22Rv1 (cell line): ENCODE measurements around the gene PCDH15.
"Not testable (repeated sequence)": the region's sequence is repeated elsewhere in the genome, so short reads cannot be mapped to it uniquely, and the experiment has no call there.

ENCODE experiments used
- H3K27ac ChIP-seq: fragments of 450-650 bp; 2 replicates; pipeline ENCODE4 v1.5.1; 2017
- CTCF ChIP-seq: fragments of 450-650 bp; IDR thresholded peaks from 2 replicates; pipeline ENCODE4 v1.5.1; 2017; ENCODE audit warnings: mild to moderate bottlenecking
- ZFX ChIP-seq: fragments of 450-650 bp; IDR thresholded peaks from 2 replicates; pipeline ENCODE4 v1.6.1; 2017; ENCODE audit warnings: antibody characterized with exemption, borderline replicate concordance

PCDH15 gene

GRCh38 chr10:54441275-54441674 lies 359.8 kb downstream of the PCDH15 start:
- no peak for TF ChIP-seq ZFX
- no peak for TF ChIP-seq CTCF
- no peak overlapping the region for H3K27ac ChIP-seq

- TF ChIP-seq ZFX (no peak), CTCF (no peak)
- H3K27ac ChIP-seq = no peak overlapping the region
Observed at GRCh38 chr10:54434782-54435181, 366.2 kb downstream of the PCDH15 start.

GRCh38 chr10:54415483-54415882 lies 385.5 kb downstream of the PCDH15 start:
- H3K27ac ChIP-seq = no peak overlapping the region
- TF ChIP-seq CTCF = 0 out of 2 replicates have a peak, but pooled peaks have one; percentile 10
- no peak for TF ChIP-seq ZFX

- H3K27ac ChIP-seq = no peak overlapping the region
- TF ChIP-seq ZFX = no peak
- TF ChIP-seq CTCF = peak; percentile 69
Observed at GRCh38 chr10:54402576-54402975, 398.5 kb downstream of the PCDH15 start.

GRCh38 chr10:54396031-54396430 lies 405.0 kb downstream of the PCDH15 start:
- TF ChIP-seq CTCF = no peak
- TF ChIP-seq ZFX = no peak

GRCh38 chr10:54394598-54394997 lies 406.4 kb downstream of the PCDH15 start:
- H3K27ac ChIP-seq = not testable (repeated sequence)

More at GRCh38 chr10:54396031-54396430, 405.0 kb downstream of the PCDH15 start:
- H3K27ac ChIP-seq = no peak overlapping the region

GRCh38 chr10:54372179-54372578 lies 428.9 kb downstream of the PCDH15 start:
- TF ChIP-seq CTCF (no peak), ZFX (no peak)
- H3K27ac ChIP-seq = no peak overlapping the region

- H3K27ac ChIP-seq = no peak overlapping the region
- no peak for TF ChIP-seq ZFX
Observed at GRCh38 chr10:54368984-54369383, 432.0 kb downstream of the PCDH15 start.
